Heart left ventricle (tissue), 16 donors: ENCODE data around the gene BIRC5. TPM values are rescaled to one million over a fixed set of nuclear protein-coding genes. Genes with fewer than 3 reads are reported as not detected.

Experiments
- ATAC-seq, 4 donors: fragments of 200-7000 bp; cut with Tn5 transposase; one replicate each; pipeline ENCODE4 v1.9.1; 2020 to 2022; ENCODE audit warnings: moderate library complexity in 4 of 4, mild to moderate bottlenecking in 3 of 4, moderate number of reproducible peaks in 1 of 4
- DNase-seq, 5 donors: peaks; one replicate each; pipeline ENCODE4 v3.0.0-alpha.2; 2020
- H3K27ac ChIP-seq, 12 donors: fragments of 200-600 bp; sonication (generic) in 4 of 12; one replicate each; pipeline versions ENCODE4 v1.5.0 to v1.8.0; 2016 to 2022; ENCODE audit warnings: mild to moderate bottlenecking in 2 of 12
- H3K27me3 ChIP-seq, 9 donors: fragments of 200-600 bp; sonication (generic) in 2 of 9; one replicate each; pipeline versions ENCODE4 v1.5.1 to v1.8.0; 2016 to 2022; ENCODE audit warnings: mild to moderate bottlenecking in 3 of 9
- H3K36me3 ChIP-seq, 9 donors: fragments of 200-600 bp; sonication (generic) in 2 of 9; one replicate each; pipeline versions ENCODE4 v1.5.0 to v1.8.0; 2018 to 2022; ENCODE audit warnings: mild to moderate bottlenecking in 2 of 9
- H3K4me1 ChIP-seq, 12 donors: fragments of 200-600 bp; sonication (generic) in 4 of 12; one replicate each; pipeline versions ENCODE4 v1.5.0 to v1.8.0; 2016 to 2022; ENCODE audit warnings: mild to moderate bottlenecking in 3 of 12
- H3K4me3 ChIP-seq, 12 donors: fragments of 200-600 bp; sonication (generic) in 4 of 12; one replicate each; pipeline versions ENCODE4 v1.5.0 to v1.8.0; 2017 to 2022; ENCODE audit warnings: mild to moderate bottlenecking in 9 of 12, moderate library complexity in 4 of 12
- H3K9me3 ChIP-seq, 12 donors: fragments of 200-600 bp; sonication (generic) in 4 of 12; one replicate each; pipeline versions ENCODE4 v1.5.0 to v1.8.0; 2016 to 2022; ENCODE audit warnings: mild to moderate bottlenecking in 1 of 12
- CTCF ChIP-seq, 12 donors: fragments of 200-600 bp; sonication (generic) in 4 of 12; IDR thresholded peaks; one replicate each; pipeline versions ENCODE4 v1.5.0 to v1.8.0; 2018 to 2022; ENCODE audit warnings: antibody characterized with exemption in 12 of 12, mild to moderate bottlenecking in 5 of 12
- POLR2A ChIP-seq, 2 donors: fragments of 450-650 bp; IDR thresholded peaks; one replicate each; pipeline ENCODE4 v1.6.1; 2017; ENCODE audit warnings: antibody characterized with exemption in 2 of 2, mild to moderate bottlenecking in 2 of 2, moderate library complexity in 2 of 2
- WGBS, 4 donors: extraction: QIAGEN DNeasy Blood & Tissue Kit in 2 of 4; methylation state at CpG; one replicate each; pipeline versions ENCODE4 v1.1.5 to v1.1.7; 2013 to 2018; 5-methylcytosine and 5-hydroxymethylcytosine counted together
- intact Hi-C, 10 donors: fragments of 100-400 bp; cut with DNase I; formaldehyde crosslinking; loops; one replicate each; pipeline versions ENCODE4 v1.11.1 to v1.14.2; 2022
- polyA plus RNA-seq, 2 donors: library from polyadenylated mRNA; stranded (reverse); fragments of 200-250 nt; gene quantifications; one replicate each; pipeline ENCODE4 v1.2.3, GENCODE V29; 2013
- total RNA-seq, 9 donors: library from RNA; depleted of rRNA in 2 of 9; stranded (reverse); fragments of >200 nt in 2 of 9; fragmentation: NEBNext Ultra II Directional in 3 of 9; extraction: Animal tissue kit (Norgen Biotek cat#: 25700) in 3 of 9; gene quantifications; one replicate each; pipeline versions ENCODE4 v1.1.0 to v1.2.4, GENCODE V29; 2016 to 2023
- donor health status: ischemic (EF 13 %, LVEDD 7.1; RV severe dilation, severe dysfunction).
- donor health status: healthy with polysubstance abuse.
- donor health status: DM: no; HTN: yes; CAD: no.
- donor health status: DM: no; HTN: no; CAD: no.
- donor health status: ischemic (EF 25% LVEDD 6.9; RV normal size, moderate dysfunction).
- donor health status: ischemic (EF 25% LVEDD 5.7; RV mildly dilated, moderate dysfunction).
- donor health status: healthy.
- donor health status: DM: yes; HTN: yes; CAD: no.
- donor health status: ischemic (EF 35%, LVEDD 5.7; RV mildly dilated, moderate dysfunction).
- donor health status: nonischemic (EF 11% LVEDD 7.7; RV severe dilation, severe dysfunction).
- donor health status: DM: yes; HTN: yes; CAD: no.
- donor health status: PGD.
- donor health status: ischemic (EF 29% LVEDD 5.4; RV normal size, mild dysfunction).
- donor health status: nonischemic (EF 23%, LVEDD 6.1; RV moderate dilation, normal function).

The BIRC5 gene
- total and polyA plus RNA-seq, 11 donors, result 0.11 to 10.9 (median 0.85) TPM; not detected in 2

GRCh38 chr17:78174870-78175642 is 39.0 kb upstream of the BIRC5 start:
- Histone ChIP-seq H3K36me3 (peaks cover 0 to 35% (median 5%) of the 10 kb centered on the region in 9 donors), H3K9me3 (no peaks in the 10 kb centered on the region), H3K4me1 (peaks cover 9 to 84% (median 53%) of the 10 kb centered on the region in 12 donors), H3K27me3 (no peaks in the 10 kb centered on the region), H3K27ac (peak overlapping the region; percentile 77 to 95 (median 88)), H3K4me3 (peak overlapping the region in 4 of 12 donors; percentile 3 to 21 (median 14))
- 57 to 67% (median 62%) methylated on average over 18 to 28 of the region's 28 CpGs for WGBS, 4 donors
- intact Hi-C loops, result loop anchor here in 9 of 10 donors (2.0 to 5.0 kb wide), 3 partner anchors 48 to 77 kb away; partner anchors contain the start of gene TMC6 (in 8 of the 9)
- ATAC-seq, result peak in 3 of 4 donors; percentile 0 to 14 (median 0)
- TF ChIP-seq POLR2A (IDR thresholded peaks at IDR 0.05) (peak in 1 of 2 donors; percentile 1), CTCF (IDR thresholded peaks at IDR 0.05) (no peak)
- peak in 1 of 5 donors; percentile 27 for DNase-seq

DNA sequence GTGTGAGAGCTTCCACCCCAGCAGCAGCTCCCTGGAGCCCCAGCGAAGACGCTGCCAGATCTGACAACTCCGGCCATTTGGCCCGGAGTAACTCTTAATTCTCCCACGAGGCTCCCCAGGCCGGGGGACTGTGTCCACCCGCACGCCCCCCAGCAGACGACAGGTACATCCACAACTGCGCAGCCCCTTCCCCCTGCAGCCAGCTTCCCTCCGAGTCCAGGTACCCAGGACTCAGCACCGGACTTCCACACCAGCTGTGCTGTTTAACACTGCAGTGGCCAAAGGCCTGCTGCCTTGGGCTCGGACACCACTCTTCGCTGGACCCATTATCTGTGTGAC is 38.4 kb upstream of the BIRC5 start:
- Histone ChIP-seq H3K4me3 (no peak overlapping the region), H3K27me3 (no peaks in the 10 kb centered on the region), H3K4me1 (peaks cover 9 to 84% (median 53%) of the 10 kb centered on the region in 12 donors), H3K36me3 (peaks cover 0 to 34% (median 5%) of the 10 kb centered on the region in 9 donors), H3K9me3 (no peaks in the 10 kb centered on the region), H3K27ac (peak overlapping the region in 10 of 12 donors; percentile 77 to 94 (median 88))
- TF ChIP-seq POLR2A (IDR thresholded peaks at IDR 0.05), result no peak
- TF ChIP-seq CTCF (IDR thresholded peaks at IDR 0.05), result no peak
- DNase-seq (no peak), ATAC-seq (no peak)
- WGBS, 4 donors, result 61 to 68% (median 65%) methylated on average over 8 to 14 of the region's 14 CpGs
- intact Hi-C loops, result loop anchor here in 4 of 10 donors (2.0 to 5.0 kb wide), 3 partner anchors 48 to 77 kb away; partner anchors contain the start of gene TMC6 (in 2 of the 4)

GRCh38 chr17:78176548-78177025 is 37.5 kb upstream of the BIRC5 start:
- Histone ChIP-seq H3K4me3 (no peak overlapping the region), H3K4me1 (peaks cover 9 to 79% (median 52%) of the 10 kb centered on the region in 12 donors), H3K27ac (peak overlapping the region in 2 of 12 donors; percentile 12 to 80), H3K36me3 (peaks cover 0 to 26% (median 2%) of the 10 kb centered on the region in 9 donors), H3K27me3 (no peaks in the 10 kb centered on the region), H3K9me3 (no peaks in the 10 kb centered on the region)
- 19 to 24% (median 20%) methylated on average over 10 to 14 of the region's 14 CpGs for WGBS, 4 donors
- intact Hi-C loops, result loop anchor here in 9 of 10 donors (1.0 to 5.0 kb wide), 6 partner anchors 49 to 158 kb away; partner anchors contain the start of gene TMC6 (in 2 of the 9)
- DNase-seq (peak; percentile 73 to 89 (median 76)), ATAC-seq (peak; percentile 14 to 55 (median 36))
- TF ChIP-seq CTCF (IDR thresholded peaks at IDR 0.05) (peak; percentile 86 to 97 (median 94)), POLR2A (IDR thresholded peaks at IDR 0.05) (no peak)

GRCh38 chr17:78179372-78179771 is 34.7 kb upstream of the BIRC5 start:
- no peak for DNase-seq
- Histone ChIP-seq H3K36me3 (peaks cover 0 to 10% (median 0%) of the 10 kb centered on the region in 9 donors), H3K27ac (peak overlapping the region in 5 of 12 donors; percentile 18 to 65 (median 57)), H3K9me3 (no peaks in the 10 kb centered on the region), H3K27me3 (no peaks in the 10 kb centered on the region), H3K4me1 (peaks cover under 1 to 51% (median 25%) of the 10 kb centered on the region in 12 donors), H3K4me3 (no peak overlapping the region)
- ATAC-seq, result no peak
- WGBS, 4 donors, result 93 to 95% (median 95%) methylated on average over 14 to 17 of the region's 17 CpGs
- TF ChIP-seq POLR2A (IDR thresholded peaks at IDR 0.05) (no peak), CTCF (IDR thresholded peaks at IDR 0.05) (no peak)
- intact Hi-C loops, result loop anchor here in 3 of 10 donors (5.0 kb wide), 2 partner anchors 52 to 73 kb away; partner anchors contain the start of gene TMC6 (in 2 of the 3)
